Erythroblast (primary cell): ENCODE measurements around the gene KRTAP4-16.

Experiments
- GATA1 ChIP-seq: IDR thresholded peaks from 2 replicates; pipeline ENCODE4 v1.6.1; 2011; ENCODE audit warnings: low read depth, mild to moderate bottlenecking, control low read depth, low read length, moderate library complexity
- POLR2A ChIP-seq: IDR thresholded peaks from 2 replicates; pipeline ENCODE4 v1.6.1; 2011; ENCODE audit warnings: mild to moderate bottlenecking, low read length

DNA sequence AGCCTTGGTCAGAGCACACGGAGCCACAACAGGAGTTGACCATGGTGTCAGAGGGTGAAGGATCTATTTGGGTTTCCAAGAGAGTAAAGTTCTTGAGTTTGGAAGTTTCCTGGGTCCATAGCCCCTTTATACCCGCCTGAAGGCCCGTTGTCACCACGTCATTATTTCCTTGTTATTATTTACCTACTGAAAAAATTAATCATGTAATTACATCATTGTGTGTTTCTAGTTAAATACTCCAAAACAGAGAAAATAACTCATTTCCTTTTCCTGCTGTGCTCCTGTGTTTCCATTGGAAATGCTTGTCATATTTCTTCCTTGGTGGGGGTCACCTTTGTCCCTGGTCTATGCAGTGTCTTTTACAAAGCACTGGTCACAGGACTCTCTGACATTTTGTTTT lies 4.0 kb downstream of the KRTAP4-16 start, which contains the start of gene KRTAP4-8:
- TF ChIP-seq POLR2A, result no peak
- TF ChIP-seq GATA1, result no peak
